GM11168 (cell line): ENCODE measurements around the gene KNTC1.
"Not testable (repeated sequence)": the region's sequence is repeated elsewhere in the genome, so short reads cannot be mapped to it uniquely, and the experiment has no call there.

ENCODE experiments used
- in situ Hi-C: fragments of 300-500 bp; cut with MboI; formaldehyde crosslinking; loops from one replicate; pipeline ENCODE4 v1.12.0; 2022; ENCODE audit warnings: low sequenced_read_pairs; ENCODE audit not compliant: unreplicated experiment

Gene KNTC1, protein sequence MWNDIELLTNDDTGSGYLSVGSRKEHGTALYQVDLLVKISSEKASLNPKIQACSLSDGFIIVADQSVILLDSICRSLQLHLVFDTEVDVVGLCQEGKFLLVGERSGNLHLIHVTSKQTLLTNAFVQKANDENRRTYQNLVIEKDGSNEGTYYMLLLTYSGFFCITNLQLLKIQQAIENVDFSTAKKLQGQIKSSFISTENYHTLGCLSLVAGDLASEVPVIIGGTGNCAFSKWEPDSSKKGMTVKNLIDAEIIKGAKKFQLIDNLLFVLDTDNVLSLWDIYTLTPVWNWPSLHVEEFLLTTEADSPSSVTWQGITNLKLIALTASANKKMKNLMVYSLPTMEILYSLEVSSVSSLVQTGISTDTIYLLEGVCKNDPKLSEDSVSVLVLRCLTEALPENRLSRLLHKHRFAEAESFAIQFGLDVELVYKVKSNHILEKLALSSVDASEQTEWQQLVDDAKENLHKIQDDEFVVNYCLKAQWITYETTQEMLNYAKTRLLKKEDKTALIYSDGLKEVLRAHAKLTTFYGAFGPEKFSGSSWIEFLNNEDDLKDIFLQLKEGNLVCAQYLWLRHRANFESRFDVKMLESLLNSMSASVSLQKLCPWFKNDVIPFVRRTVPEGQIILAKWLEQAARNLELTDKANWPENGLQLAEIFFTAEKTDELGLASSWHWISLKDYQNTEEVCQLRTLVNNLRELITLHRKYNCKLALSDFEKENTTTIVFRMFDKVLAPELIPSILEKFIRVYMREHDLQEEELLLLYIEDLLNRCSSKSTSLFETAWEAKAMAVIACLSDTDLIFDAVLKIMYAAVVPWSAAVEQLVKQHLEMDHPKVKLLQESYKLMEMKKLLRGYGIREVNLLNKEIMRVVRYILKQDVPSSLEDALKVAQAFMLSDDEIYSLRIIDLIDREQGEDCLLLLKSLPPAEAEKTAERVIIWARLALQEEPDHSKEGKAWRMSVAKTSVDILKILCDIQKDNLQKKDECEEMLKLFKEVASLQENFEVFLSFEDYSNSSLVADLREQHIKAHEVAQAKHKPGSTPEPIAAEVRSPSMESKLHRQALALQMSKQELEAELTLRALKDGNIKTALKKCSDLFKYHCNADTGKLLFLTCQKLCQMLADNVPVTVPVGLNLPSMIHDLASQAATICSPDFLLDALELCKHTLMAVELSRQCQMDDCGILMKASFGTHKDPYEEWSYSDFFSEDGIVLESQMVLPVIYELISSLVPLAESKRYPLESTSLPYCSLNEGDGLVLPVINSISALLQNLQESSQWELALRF (N-terminal part only)

DNA sequence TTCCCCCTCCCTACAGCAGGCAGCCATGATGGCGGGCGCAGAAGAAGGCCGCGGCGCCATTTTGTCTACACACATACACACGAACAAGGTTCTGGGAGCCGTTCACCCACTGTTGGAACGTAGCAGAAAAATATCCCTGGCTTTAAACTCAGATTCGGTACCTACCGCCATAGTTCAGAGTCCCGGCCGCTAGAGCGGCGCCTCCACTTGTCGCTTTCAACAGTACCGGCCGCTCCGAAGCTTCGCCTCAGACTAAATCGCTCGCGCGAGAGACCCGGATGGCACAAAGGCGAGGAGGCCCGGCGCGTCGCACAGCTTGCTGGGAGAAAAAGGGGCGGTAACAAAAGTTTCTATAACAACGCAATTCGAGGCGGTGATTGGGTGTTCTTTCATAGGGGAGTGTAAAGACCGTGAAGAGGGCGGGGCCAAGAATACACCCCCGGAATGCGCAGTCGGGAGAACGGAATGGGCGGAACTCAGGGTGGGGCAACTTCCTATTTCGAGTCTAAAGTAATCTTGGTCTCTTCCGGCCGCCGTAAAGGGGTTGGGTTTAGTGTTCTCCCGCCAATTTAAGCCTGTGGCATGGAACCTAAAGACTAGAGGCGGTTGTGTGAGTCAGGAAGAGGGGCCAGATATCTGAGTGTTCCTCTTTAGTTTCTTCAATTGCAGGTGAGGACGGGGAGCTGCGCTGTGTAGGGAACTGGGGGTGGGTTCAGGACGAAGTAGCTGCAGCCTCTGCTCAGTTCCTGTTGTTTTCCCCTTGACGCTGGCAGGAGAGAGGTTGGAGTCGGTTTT lies at the start of gene KNTC1, which contains the start of gene RSRC2:
TSS of gene KNTC1 (plus strand) at position 567 of the 795 bp plus-strand sequence. CDS start 2,815 bp downstream, outside the sequence.
TSS of gene RSRC2 (minus strand) at position 254 of the 795 bp plus-strand sequence. CDS start at position 171, 83 bp downstream.
- in situ Hi-C loops, result no loop called here

DNA sequence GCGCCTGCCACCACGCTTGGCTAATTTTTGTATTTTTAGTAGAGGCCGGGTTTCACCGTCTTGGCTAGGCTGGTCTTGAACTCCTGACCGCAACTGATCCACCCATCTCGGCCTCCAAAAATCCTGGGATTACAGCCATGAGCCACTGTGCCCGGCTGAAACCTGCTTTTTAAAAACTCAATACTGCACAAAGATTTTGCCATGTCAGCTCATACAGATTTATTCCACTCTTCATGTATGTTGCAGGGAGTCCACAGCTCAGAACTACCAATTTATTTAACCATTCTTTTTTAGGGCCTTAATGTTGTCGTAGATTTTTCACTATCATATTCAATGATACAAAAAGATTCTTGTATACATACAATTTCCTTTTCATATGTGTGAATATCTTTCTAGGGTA lies 46.3 kb upstream of the KNTC1 start:
- in situ Hi-C loops, result no loop called here

DNA sequence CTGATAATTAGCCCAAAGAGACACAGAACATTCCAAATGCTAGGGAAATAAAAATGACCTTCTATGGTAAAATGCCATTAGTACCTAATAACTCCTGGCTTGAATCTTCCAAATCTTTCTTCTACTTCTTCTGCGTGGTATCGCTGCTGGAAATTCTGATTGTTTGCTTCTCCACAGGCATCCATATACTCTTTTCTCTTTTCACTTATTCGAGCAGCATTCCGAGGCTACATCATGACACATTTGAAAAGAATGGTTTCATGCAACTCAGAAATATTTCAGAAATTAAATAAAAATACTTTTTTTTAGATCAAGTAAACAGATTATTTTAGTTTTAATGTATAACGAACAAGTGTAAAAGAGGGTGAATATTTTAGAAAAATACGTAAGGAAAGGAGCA lies 45.2 kb upstream of the KNTC1 start:
- in situ Hi-C loops, result no loop called here

DNA sequence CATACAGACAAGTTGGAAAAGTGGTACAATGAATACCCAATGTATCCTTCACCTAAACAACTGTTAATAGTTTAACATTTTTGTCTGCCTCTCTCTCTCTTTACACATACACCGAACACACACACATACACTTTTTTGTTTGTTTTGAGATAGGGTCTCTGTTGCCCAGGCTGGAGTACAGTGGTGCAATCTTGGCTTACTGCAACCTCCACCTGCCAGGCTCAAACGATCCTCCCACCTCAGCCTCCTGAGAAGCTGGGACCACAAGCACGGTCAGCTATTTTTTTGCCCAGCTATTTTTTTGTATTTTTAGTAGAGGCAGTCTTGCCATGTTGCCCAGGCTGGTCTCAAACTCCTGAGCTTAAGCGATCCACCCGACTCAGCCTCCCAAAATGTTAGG lies 43.1 kb upstream of the KNTC1 start:
- in situ Hi-C loops, result no loop called here

DNA sequence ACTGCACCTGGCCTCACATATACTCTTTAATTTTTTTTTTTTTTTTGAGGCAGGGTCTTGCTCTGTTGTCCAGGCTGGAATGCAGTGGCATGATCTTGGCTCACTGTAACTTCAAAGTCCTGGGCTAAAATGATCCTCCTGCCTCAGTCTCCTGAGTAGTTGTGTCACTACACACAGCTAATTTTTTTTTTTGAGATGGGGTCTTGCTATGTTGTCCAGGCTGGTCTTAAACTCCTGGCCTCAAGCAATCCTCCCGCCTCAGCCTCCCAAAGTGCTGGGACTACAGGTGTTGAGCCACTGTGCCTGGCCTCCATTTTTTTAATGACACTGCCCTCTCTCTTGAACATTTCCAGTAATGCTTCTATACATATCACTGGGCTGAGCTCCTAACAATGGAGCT lies 42.7 kb upstream of the KNTC1 start:
- in situ Hi-C loops, result not testable (repeated sequence)

DNA sequence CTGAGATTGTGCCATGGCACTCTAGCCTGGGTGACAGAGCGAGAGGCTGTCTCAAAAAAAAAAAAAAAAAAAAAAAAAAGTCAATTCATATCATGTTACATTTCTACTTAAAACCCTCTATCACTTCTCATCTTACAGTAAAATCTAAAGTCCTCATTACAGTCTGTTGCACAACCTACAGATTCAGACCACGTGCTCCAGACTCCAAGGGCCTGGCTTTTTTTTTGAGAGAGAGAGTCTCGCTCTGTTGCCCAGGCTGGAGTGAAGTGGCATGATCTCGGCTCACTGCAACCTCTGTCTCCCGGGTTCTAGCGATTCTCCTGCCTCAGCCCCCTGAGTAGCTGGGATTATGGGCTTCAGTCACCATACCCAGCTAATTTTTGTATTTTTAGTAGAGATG lies 40.7 kb upstream of the KNTC1 start:
- in situ Hi-C loops, result not testable (repeated sequence)

DNA sequence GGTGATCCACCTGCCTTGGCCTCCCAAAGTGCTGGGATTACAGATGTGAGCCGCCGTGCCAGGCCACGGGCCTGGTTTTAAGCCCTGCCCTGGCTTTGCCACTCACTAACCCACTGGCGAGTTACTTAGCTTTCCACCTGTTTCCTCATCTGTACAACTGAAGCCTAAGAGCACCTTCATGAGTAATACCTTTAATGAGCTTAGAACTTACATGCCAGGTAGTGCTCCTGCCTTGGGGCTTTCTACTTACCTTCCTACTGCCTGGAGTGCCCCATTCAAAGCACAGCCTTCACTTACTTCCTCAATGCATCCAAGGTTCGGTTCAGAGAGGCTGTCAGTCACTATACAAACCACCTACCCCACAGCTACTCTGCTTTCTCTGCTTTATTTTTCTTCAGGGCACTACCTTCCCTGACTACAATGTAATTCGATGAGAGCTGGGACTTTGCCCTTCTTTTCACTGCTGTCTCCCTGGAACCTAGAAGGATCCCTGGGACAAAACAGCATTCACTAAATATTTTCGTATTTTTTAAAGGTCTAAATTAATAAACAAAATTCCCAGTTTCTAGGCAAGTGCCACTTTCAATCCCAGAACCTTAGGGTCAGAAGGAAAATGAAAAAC lies 40.1 kb upstream of the KNTC1 start:
- in situ Hi-C loops, result no loop called here

DNA sequence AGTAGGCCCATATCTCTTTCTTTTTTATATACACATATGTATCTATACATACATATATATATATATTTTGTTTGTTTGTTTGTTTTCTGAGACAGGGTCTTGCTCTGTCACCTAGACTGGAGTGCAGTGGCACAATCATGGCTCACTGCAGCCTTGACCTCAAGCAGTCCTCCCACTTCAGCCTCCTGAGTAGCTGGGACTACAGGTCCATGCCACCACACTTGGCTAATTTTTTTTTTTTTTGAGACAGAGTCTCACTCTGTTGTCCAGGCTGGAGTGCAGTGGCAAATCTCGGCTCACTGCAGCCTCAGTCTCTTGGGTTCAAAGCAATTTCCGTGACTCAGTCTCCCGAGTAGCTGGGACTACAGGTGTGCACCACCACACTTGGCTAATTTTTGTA lies 39.2 kb upstream of the KNTC1 start:
- in situ Hi-C loops, result not testable (repeated sequence)

DNA sequence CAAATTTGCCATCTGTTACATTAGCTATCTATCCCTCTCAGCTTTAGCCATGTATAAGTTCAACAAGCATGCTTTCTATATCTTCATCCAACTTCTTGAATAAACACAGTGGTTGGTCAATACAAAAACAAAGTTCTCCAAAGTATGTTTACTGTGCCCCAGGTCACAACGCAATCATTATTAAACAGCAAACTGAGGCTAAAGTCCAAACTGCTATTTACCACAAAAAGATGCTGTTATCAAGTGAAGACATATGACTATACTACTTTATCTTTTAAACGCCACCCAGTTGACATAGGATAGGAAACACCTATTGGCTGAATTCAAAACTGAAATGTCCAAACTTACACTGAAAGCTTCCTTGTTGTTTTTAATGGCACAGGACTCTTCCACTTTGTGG lies 38.0 kb upstream of the KNTC1 start:
- in situ Hi-C loops, result no loop called here

DNA sequence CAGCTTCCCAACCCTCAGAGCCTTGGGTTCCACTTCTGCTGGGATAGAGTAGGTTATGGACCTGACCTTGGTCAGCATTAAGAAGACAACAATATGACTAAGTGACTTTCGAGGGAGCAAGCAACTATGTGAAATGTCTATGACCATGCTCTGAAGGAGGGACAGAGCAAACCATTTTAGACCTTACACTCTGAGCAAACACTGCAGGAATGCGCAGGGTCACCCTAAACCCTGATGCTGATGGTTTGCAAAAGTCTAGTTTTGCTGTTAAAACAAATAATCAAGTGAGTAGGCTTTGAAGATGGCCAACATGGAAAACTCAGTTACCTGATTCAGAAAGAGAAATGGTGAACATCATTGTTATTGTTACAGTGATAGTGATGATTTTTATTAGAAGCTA lies 35.1 kb upstream of the KNTC1 start:
- in situ Hi-C loops, result no loop called here

DNA sequence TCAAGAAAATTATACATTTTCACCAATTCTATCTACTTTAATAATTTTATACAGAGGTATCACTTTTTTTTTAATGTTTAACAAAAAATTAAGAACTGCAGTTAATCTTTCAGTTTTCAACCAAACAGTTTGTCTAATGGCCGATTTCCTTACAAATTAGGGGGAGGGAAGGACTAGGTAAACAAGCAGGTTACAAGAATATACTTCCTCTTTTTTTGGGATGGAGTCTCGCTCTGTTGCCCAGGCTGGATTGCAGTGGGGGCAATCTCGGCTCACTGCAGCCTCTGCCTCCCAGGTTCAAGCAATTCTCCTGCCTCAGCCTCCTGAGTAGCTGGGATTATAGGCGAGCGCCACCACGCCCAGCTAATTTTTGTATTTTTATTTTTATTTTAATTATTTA lies 33.8 kb upstream of the KNTC1 start:
- in situ Hi-C loops, result not testable (repeated sequence)

DNA sequence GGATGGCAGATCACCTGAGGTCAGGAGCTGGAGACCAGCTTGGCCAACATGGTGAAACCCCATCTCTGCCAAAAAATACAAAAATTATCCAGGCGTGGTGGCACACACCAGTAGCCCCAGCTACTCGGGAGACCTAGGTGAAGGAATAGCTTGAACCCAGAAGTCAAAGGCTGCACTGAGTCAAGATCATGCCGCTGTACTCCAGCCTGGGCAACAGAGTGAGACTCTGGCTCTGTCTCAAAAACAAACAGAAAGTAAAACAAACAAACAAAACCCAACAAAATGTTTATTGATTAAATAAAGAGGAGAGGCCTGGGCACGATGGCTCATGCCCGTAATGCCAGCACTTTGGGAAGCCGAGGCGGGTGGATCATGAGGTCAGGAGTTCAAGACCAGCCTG lies 31.8 kb upstream of the KNTC1 start:
- in situ Hi-C loops, result no loop called here

DNA sequence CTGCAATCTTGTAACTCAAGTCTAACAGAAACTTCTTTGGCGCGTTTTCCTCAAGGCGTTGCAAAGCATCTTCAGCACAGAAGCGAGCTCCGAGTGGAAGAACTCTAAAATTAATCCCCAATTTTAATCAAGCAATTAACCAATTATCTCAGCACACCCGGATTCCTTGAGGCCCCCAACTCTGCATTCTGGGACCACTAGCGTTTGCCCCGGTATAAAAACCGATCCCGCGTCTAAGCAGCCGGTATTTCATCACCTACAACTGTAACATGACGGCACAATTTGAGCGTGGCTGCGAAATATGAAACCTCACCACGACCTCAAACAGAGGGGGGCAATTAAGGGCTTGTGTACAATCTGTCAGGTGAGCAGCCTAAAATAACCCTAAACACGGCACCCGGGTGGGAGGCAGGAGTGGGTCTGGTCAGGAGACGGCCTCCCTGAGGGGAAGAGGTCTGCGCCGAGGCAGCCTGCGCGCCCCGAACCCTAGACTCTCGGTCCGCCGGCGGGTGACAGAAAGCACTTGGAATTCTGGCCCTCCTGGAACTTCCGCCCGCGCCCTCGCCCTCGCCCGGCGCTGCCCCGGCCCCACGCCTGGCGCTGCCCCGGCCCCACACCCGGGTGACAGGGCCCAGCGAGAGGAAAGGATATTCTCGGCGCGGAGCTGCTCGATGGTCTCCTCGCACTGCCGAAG lies 26.9 kb upstream of the KNTC1 start:
- in situ Hi-C loops, result no loop called here

DNA sequence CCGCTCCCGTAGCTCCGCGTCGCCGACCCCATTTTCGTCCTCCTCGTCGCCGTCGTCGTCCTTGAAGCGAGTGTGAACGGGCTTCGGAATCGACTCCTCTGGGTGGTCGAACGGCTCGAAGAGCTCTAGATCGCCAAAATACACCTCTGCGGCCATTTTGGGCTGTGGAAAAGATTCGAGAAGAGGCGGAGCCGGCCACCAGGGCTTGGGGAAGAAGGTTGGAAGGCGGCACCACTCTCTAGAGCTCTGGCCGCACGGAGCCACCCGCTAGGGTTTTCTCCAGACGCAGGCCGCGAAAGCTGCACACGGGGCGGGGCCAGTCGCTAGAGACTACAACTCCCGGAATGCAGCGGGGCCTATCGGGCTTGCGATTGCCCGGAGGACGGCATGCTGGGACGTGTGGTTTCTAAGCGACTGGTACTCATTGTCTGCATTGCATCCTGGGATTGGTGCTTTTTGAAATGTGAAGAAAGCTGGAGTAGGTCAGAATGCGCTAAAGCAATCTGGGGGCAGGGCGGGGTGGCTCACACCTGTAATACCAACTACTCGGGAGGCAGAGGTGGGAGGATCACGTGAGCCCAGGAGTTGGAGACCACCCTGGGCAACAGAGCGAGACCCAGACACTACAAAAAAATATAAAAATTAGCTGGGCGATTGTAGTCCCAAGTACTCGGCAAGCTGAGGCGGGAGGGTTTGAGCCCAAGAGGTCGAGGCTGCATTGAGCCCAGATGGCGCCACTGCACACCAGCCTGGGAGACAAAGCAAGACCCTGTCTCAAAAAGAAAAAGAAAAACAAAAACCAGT lies 26.2 kb upstream of the KNTC1 start, which contains the start of gene ZCCHC8:
TSS of gene ZCCHC8 (minus strand) at position 248 of the 804 bp plus-strand sequence. CDS start at position 156, 92 bp downstream.
- in situ Hi-C loops, result no loop called here

DNA sequence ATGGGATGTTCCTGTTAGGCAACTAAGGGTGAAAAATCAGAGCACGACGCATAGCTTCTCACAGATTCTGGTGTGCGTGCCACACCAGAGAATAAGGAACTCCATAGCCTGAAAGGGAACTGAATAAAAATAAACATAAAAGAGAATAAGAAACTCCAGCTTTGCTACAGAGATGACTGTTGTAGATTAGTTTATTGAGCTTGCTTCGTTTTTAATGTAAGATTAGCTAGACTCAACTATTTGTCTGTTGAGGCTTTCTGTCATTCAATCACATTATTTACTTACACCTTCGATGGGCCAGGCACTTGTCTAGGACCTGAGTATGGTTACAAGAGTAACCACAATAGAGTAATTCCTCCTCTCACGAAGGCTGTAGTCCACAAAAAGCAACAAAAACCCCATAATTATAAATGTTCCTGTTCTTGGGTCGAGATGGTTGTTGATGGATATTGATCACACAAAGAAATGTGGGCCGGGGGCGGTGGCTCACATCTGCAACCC lies 25.5 kb upstream of the KNTC1 start:
- in situ Hi-C loops, result no loop called here

DNA sequence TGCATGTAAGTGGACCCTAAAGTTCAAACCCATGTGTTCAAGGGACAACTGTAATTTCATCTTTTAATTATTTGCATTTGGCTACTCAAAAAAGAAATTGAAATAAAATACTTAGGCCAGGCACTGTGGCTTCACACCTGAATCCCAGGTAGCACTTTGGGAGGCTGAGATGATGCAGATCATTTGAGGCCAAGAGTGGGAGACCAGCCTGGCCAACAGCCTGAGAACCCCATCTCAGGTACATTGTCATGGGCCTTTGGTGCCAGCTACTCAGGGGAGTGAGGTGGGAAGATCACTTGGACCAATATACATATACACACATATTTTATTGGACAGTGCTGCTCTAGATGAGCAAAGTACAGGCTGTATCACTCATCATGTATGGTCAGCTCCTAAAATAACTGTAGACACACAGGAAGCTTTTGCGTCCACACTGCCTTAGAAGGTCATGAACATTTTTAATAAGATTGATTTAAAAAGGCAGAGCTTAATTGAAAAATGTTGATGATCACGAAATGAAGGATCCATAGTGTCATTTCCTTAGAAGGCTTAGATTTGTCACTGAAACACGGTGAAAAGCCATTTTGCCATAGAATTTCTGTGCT lies 23.8 kb upstream of the KNTC1 start:
- in situ Hi-C loops, result no loop called here
